GM12878 (cell line): Measurements from ENCODE around the gene CHPT1. TPM values are rescaled to one million over a fixed set of nuclear protein-coding genes. Genes with fewer than 3 reads are reported as not detected.
"Not testable (repeated sequence)": the region's sequence is repeated elsewhere in the genome, so short reads cannot be mapped to it uniquely, and the experiment has no call there.

Experiments used
- ATAC-seq: fragments of 200-7000 bp; cut with Tn5 transposase; 3 replicates; pipeline ENCODE4 v1.9.1; 2020; ENCODE audit warnings: mild to moderate bottlenecking, moderate library complexity
- BruUV-seq: library from RNA; stranded (reverse); fragments of 400-500 nt; replicated peaks from 2 replicates; lab custom pipeline; 2021; lab: Mats Ljungman, UMichigan
- CTCF ChIA-PET: fragments of 300-600 bp; sonication (Branson Sonifier 250); formaldehyde crosslinking; extraction: SDS; loops from one replicate; lab custom pipeline; 2021; ENCODE audit warnings: inconsistent platforms; lab: Yijun Ruan, JAX
- POLR2A ChIA-PET: fragments of 350-600 bp; formaldehyde crosslinking; extraction: SDS; loops from one replicate; lab custom pipeline; 2021; ENCODE audit warnings: inconsistent platforms; lab: Charles Lee
- RAD21 ChIA-PET: fragments of 300-600 bp; sonication (Branson Sonifier 250); formaldehyde crosslinking; loops from one replicate; lab custom pipeline; 2023; ENCODE audit warnings: antibody characterized with exemption; ENCODE audit not compliant: unreplicated experiment; lab: Charles Lee
- SMC1A ChIA-PET: fragments of 300-600 bp; sonication (Branson Sonifier 250); formaldehyde crosslinking; loops from one replicate; lab custom pipeline; 2023; ENCODE audit not compliant: unreplicated experiment, uncharacterized antibody; lab: Charles Lee
- DNase-seq: peaks from one replicate; pipeline ENCODE4 v3.0.0-alpha.2; 2011; ENCODE audit warnings: low read depth, low spot score
- FAIRE-seq: peaks from 3 replicates; lab custom pipeline; 2011; peaks lifted over from hg19 to GRCh38; lab: Jason Lieb, UNC
- H2AFZ ChIP-seq: 2 replicates; pipeline ENCODE4 v1.6.0; 2011; ENCODE audit warnings: low read depth, low read length, control low read depth; ENCODE audit not compliant: control insufficient read depth
- H3K27ac ChIP-seq: 2 replicates; pipeline ENCODE4 v1.5.1; 2011; ENCODE audit warnings: control low read depth; ENCODE audit not compliant: control insufficient read depth, insufficient read depth
- H3K27me3 ChIP-seq, 2 experiments: replicated peaks in 1 of 2; 2 replicates each; pipeline versions ENCODE4 v1.6.0 to v1.6.1; 2011; ENCODE audit warnings: low read length in 1 of 2; ENCODE audit not compliant: control insufficient read depth in 2 of 2, insufficient read depth in 2 of 2
- H3K36me3 ChIP-seq, 2 experiments: 2 replicates each; pipeline ENCODE4 v1.5.1; 2011; ENCODE audit warnings: low read length in 1 of 2; ENCODE audit not compliant: control insufficient read depth in 2 of 2, insufficient read depth in 2 of 2
- H3K4me1 ChIP-seq: 2 replicates; pipeline ENCODE4 v1.6.1; 2011; ENCODE audit warnings: mild to moderate bottlenecking, low read length, moderate library complexity, mixed read lengths; ENCODE audit not compliant: control insufficient read depth, insufficient read depth
- H3K4me2 ChIP-seq: 2 replicates; pipeline ENCODE4 v1.6.0; 2011; ENCODE audit warnings: control low read depth; ENCODE audit not compliant: control insufficient read depth, insufficient read depth
- H3K4me3 ChIP-seq: fragments of 200-600 bp; sonication (generic); 2 replicates; pipeline ENCODE4 v1.5.1; 2016
- H3K79me2 ChIP-seq: 2 replicates; pipeline ENCODE4 v1.6.0; 2011; ENCODE audit warnings: low read length; ENCODE audit not compliant: control insufficient read depth, insufficient read depth
- H3K9ac ChIP-seq: 2 replicates; pipeline ENCODE4 v1.8.0; 2011; ENCODE audit warnings: low read length, control low read depth, mixed read lengths; ENCODE audit not compliant: control insufficient read depth, insufficient read depth
- H3K9me3 ChIP-seq: replicated peaks from 3 replicates; pipeline ENCODE4 v1.5.1; 2011; ENCODE audit warnings: mild to moderate bottlenecking, low read length; ENCODE audit not compliant: control insufficient read depth, insufficient read depth
- H4K20me1 ChIP-seq: 2 replicates; pipeline ENCODE4 v1.6.0; 2011; ENCODE audit not compliant: control insufficient read depth, insufficient read depth
- CBX5 ChIP-seq: sonication (generic); IDR thresholded peaks from 2 replicates; pipeline ENCODE4 v1.6.1; 2016; ENCODE audit warnings: low read depth, moderate library complexity, mild to moderate bottlenecking, inconsistent platforms
- HDAC2 ChIP-seq: fragments of 200-600 bp; sonication (generic); IDR thresholded peaks from 2 replicates; pipeline ENCODE4 v1.6.1; 2017
- IKZF2 ChIP-seq, 2 experiments: fragments of 450-650 bp; IDR thresholded peaks; 2 replicates each; pipeline ENCODE4 v1.6.1; 2017; ENCODE audit warnings: mild to moderate bottlenecking in 2 of 2, moderate library complexity in 2 of 2
- NBN ChIP-seq: fragments of 450-650 bp; IDR thresholded peaks from 2 replicates; pipeline ENCODE4 v1.6.1; 2016
- PAX5 ChIP-seq: IDR thresholded peaks from 2 replicates; pipeline ENCODE4 v1.6.1; 2011; ENCODE audit warnings: low read depth, low read length, borderline replicate concordance
- PML ChIP-seq: IDR thresholded peaks from 2 replicates; pipeline ENCODE4 v1.6.1; 2012; ENCODE audit warnings: low read length, inconsistent platforms
- POU2F2 ChIP-seq: IDR thresholded peaks from 3 replicates; pipeline ENCODE4 v1.6.1; 2011; ENCODE audit warnings: low read depth, mild to moderate bottlenecking, low read length, borderline replicate concordance
- SMAD1 ChIP-seq: fragments of 450-650 bp; IDR thresholded peaks from 2 replicates; pipeline ENCODE4 v1.6.1; 2018; ENCODE audit warnings: mild to moderate bottlenecking, low read depth; ENCODE audit not compliant: partially characterized antibody
- SREBF2 ChIP-seq: IDR thresholded peaks from 2 replicates; pipeline ENCODE4 v1.6.1; 2012; ENCODE audit warnings: mild to moderate bottlenecking, low read length
- ZNF207 ChIP-seq: fragments of 450-650 bp; IDR thresholded peaks from 2 replicates; pipeline ENCODE4 v1.6.1; 2014; ENCODE audit warnings: antibody characterized with exemption, mild to moderate bottlenecking, borderline replicate concordance
- WGBS: methylation state at CpG from one replicate; pipeline ENCODE4 v1.1.6; 2016; ENCODE audit warnings: low lambda C conversion rate; ENCODE audit not compliant: insufficient replicate concordance, insufficient coverage; ENCODE audit errors: missing lambda C conversion rate; 5-methylcytosine and 5-hydroxymethylcytosine counted together
- in situ Hi-C: fragments of 300-500 bp; cut with MboI; formaldehyde crosslinking; loops from 9 replicates; pipeline ENCODE4 v1.14.3; 2018; ENCODE audit warnings: mixed read lengths
- intact Hi-C: fragments of 100-400 bp; cut with micrococcal nuclease; formaldehyde crosslinking; loops from one replicate; pipeline ENCODE4 v1.14.2; 2022; ENCODE audit not compliant: unreplicated experiment
- polyA plus RNA-seq, 11 experiments: library from polyadenylated mRNA; depleted of rRNA in 4 of 11; unstranded in 6 of 11; stranded (reverse) in 5 of 11; fragments of >200 nt; fragmentation: Nextera tagmentation in 4 of 11; fragmentation: Illumina TruSeq in 1 of 11; extraction: Ambion mirVana in 4 of 11; extraction: Trizol in 1 of 11; gene quantifications; 1 replicate in 1 of 11; 2 replicates in 10 of 11; pipeline versions ENCODE4 v1.2.1 to v1.2.3, GENCODE V29; 2011 to 2016; ENCODE audit warnings: inconsistent platforms in 2 of 11, missing spikeins in 2 of 11, low read depth in 1 of 11
- total RNA-seq, 4 experiments: library from RNA; depleted of rRNA in 3 of 4; stranded (reverse); fragments of >200 nt in 3 of 4; fragmentation: Illumina TruSeq in 1 of 4; extraction: Trizol in 1 of 4; gene quantifications; 2 replicates each; pipeline versions ENCODE4 v1.2.1 to v1.2.3, GENCODE V29; 2013 to 2021
- TF ChIP-seq, protein P1 (sequence below): IDR thresholded peaks from 2 replicates; pipeline ENCODE4 v1.6.1; 2011; ENCODE audit warnings: low read depth, mild to moderate bottlenecking, low read length, moderate library complexity, borderline replicate concordance; ENCODE audit errors: extremely low read depth
- TF ChIP-seq, protein P2 (sequence below): fragments of 150-350 bp; IDR thresholded peaks from 2 replicates; pipeline ENCODE4 v1.6.1; 2014; ENCODE audit warnings: mild to moderate bottlenecking, low read depth, low read length

The CHPT1 gene
- total and polyA plus RNA-seq, 10 of the 15 experiments (the other 5 are each of a cell fraction or from before 2014, with no cell fraction given), result 0.85 to 10.2 (median 3.9) TPM

- TF ChIP-seq HDAC2, result no peak
- TF ChIP-seq SMAD1, result no peak
- TF ChIP-seq CBX5, result no peak
- no peak for TF ChIP-seq IKZF2 (IDR thresholded peaks at IDR 0.05)
- TF ChIP-seq POU2F2, result no peak
Observed at GRCh38 chr12:101671833-101672232, 25.6 kb upstream of the CHPT1 start (continued).

GRCh38 chr12:101675555-101675954, 21.9 kb upstream of the CHPT1 start:
- Histone ChIP-seq H3K9ac (no peak overlapping the region), H4K20me1 (no peaks in the 10 kb centered on the region), H3K4me2 (no peak overlapping the region)
- TF ChIP-seq PML (no peak), NBN (no peak), PAX5 (no peak), ZNF207 (no peak), SREBF2 (no peak)
- TF ChIP-seq, protein P1, sequence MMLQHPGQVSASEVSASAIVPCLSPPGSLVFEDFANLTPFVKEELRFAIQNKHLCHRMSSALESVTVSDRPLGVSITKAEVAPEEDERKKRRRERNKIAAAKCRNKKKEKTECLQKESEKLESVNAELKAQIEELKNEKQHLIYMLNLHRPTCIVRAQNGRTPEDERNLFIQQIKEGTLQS, result no peak
- TF ChIP-seq, protein P2, sequence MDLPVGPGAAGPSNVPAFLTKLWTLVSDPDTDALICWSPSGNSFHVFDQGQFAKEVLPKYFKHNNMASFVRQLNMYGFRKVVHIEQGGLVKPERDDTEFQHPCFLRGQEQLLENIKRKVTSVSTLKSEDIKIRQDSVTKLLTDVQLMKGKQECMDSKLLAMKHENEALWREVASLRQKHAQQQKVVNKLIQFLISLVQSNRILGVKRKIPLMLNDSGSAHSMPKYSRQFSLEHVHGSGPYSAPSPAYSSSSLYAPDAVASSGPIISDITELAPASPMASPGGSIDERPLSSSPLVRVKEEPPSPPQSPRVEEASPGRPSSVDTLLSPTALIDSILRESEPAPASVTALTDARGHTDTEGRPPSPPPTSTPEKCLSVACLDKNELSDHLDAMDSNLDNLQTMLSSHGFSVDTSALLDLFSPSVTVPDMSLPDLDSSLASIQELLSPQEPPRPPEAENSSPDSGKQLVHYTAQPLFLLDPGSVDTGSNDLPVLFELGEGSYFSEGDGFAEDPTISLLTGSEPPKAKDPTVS, result no peak
- TF ChIP-seq, all 136 proteins: peak for 0
- no peak overlapping the region for H2AFZ ChIP-seq
- no peaks in the 10 kb centered on the region for H3K79me2 ChIP-seq
- POLR2A ChIA-PET, result interaction anchor here (1.1 kb wide), 1 partner anchor 24 kb away, joined by 5 read pairs; no protein-coding TSS in a partner anchor
- FAIRE-seq, result no peak
- H3K27ac ChIP-seq, result no peak overlapping the region
- no peak for DNase-seq
- WGBS, result 53% methylated on average over 2 of the region's 2 CpGs
- H3K4me1 ChIP-seq, result peaks cover 3% of the 10 kb centered on the region; the same call in 1 of the 2 replicates
- RAD21 ChIA-PET, result no interaction called here
- BruUV-seq, result no TSS peak
- no peaks in the 10 kb centered on the region for H3K27me3 ChIP-seq
- no peak overlapping the region for H3K4me3 ChIP-seq
- SMC1A ChIA-PET, result interaction anchor here (0.8 to 1.2 kb wide), 2 partner anchors 9 to 148 kb away, joined by 3 to 6 read pairs; no protein-coding TSS in a partner anchor
- CTCF ChIA-PET, result interaction anchor here (1.4 kb wide), 1 partner anchor 24 kb away, joined by 3 read pairs; no protein-coding TSS in a partner anchor
- H3K9me3 ChIP-seq, result no peaks in the 10 kb centered on the region
- in situ Hi-C loops (no loop called here), intact Hi-C loops (no loop called here)
- H3K36me3 ChIP-seq, result no peaks in the 10 kb centered on the region
- no peak for ATAC-seq

GRCh38 chr12:101676497-101676896, 20.9 kb upstream of the CHPT1 start:
- BruUV-seq, H3K9me3 ChIP-seq, H2AFZ ChIP-seq, intact Hi-C loops, FAIRE-seq, H3K4me1 ChIP-seq, H3K79me2 ChIP-seq, ATAC-seq, DNase-seq, H3K27ac ChIP-seq, H3K4me3 ChIP-seq, H4K20me1 ChIP-seq, H3K9ac ChIP-seq, H3K27me3 ChIP-seq, RAD21 ChIA-PET, H3K36me3 ChIP-seq, H3K4me2 ChIP-seq, in situ Hi-C loops: not testable (repeated sequence)
- 20% methylated on average over 3 of the region's 3 CpGs for WGBS
- POLR2A ChIA-PET, result interaction anchor here (1.1 kb wide), 1 partner anchor 23 kb away, joined by 5 read pairs; no protein-coding TSS in a partner anchor
- CTCF ChIA-PET, result interaction anchor here (1.4 kb wide), 1 partner anchor 23 kb away, joined by 3 read pairs; no protein-coding TSS in a partner anchor
- SMC1A ChIA-PET, result interaction anchor here (1.2 kb wide), 1 partner anchor 10 kb away, joined by 3 read pairs; no protein-coding TSS in a partner anchor
